Esophagus muscularis mucosa (tissue), 4 donors: ENCODE measurements around the gene ADCY6. TPM values are rescaled to one million over a fixed set of nuclear protein-coding genes. Genes with fewer than 3 reads are reported as not detected.
A peak's percentile ranks its signal among the peaks of the same experiment; 100 is the strongest.

Source experiments
- DNase-seq: peaks from one replicate; pipeline ENCODE4 v3.0.0-alpha.2; 2017; ENCODE audit errors: extremely low spot score
- H3K27ac ChIP-seq, 4 donors: fragments of 200-600 bp; sonication (generic); replicated peaks in 1 of 4; 1 replicate in 3 of 4; 2 replicates in 1 of 4; pipeline ENCODE4 v1.5.1; 2016 to 2019; ENCODE audit warnings: mild to moderate bottlenecking in 1 of 4
- H3K27me3 ChIP-seq, 4 donors: fragments of 200-600 bp; sonication (generic); one replicate each; pipeline versions ENCODE4 v1.5.1 to v1.6.0; 2016 to 2019
- H3K36me3 ChIP-seq, 4 donors: fragments of 200-600 bp; sonication (generic); one replicate each; pipeline ENCODE4 v1.5.1; 2016 to 2019
- H3K4me1 ChIP-seq, 4 donors: fragments of 200-600 bp; sonication (generic); one replicate each; pipeline ENCODE4 v1.5.1; 2016 to 2019
- H3K4me3 ChIP-seq, 4 donors: fragments of 200-600 bp; sonication (generic); 1 replicate in 2 of 4; 2 replicates in 2 of 4; pipeline ENCODE4 v1.5.1; 2016 to 2019; ENCODE audit warnings: mild to moderate bottlenecking in 4 of 4, moderate library complexity in 1 of 4
- H3K9me3 ChIP-seq, 4 donors: fragments of 200-600 bp; sonication (generic); 1 replicate in 3 of 4; 2 replicates in 1 of 4; pipeline ENCODE4 v1.5.1; 2016 to 2019
- EP300 ChIP-seq: sonication (generic); formaldehyde crosslinking; IDR thresholded peaks from one replicate; pipeline ENCODE4 v1.6.1; 2017; ENCODE audit warnings: antibody characterized with exemption
- POLR2A ChIP-seq: fragments of 450-650 bp; IDR thresholded peaks from one replicate; pipeline ENCODE4 v1.6.1; 2017; ENCODE audit warnings: antibody characterized with exemption, moderate library complexity, mild to moderate bottlenecking, low read depth
- POLR2AphosphoS5 ChIP-seq, 2 donors: sonication (generic); formaldehyde crosslinking; IDR thresholded peaks; one replicate each; pipeline ENCODE4 v1.6.1; 2017; ENCODE audit warnings: antibody characterized with exemption in 2 of 2
- WGBS: methylation state at CpG from one replicate; pipeline ENCODE4 v1.1.5; 2018; 5-methylcytosine and 5-hydroxymethylcytosine counted together
- intact Hi-C: fragments of 100-400 bp; cut with DNase I; formaldehyde crosslinking; loops from one replicate; pipeline ENCODE4 v1.15.1; 2023
- total RNA-seq, 4 donors: library from RNA; depleted of rRNA; stranded (reverse); fragments of >200 nt; gene quantifications; one replicate each; pipeline versions ENCODE4 v1.1.0 to v1.2.1, GENCODE V29; 2016
- TF ChIP-seq, protein P1 (sequence below), 3 experiments: fragments of 200-600 bp in 2 of 3; fragments of 450-650 bp in 1 of 3; sonication (generic) in 2 of 3; IDR thresholded peaks; one replicate each; pipeline ENCODE4 v1.5.1; 2017 to 2019; ENCODE audit warnings: antibody characterized with exemption in 3 of 3, mild to moderate bottlenecking in 2 of 3, moderate library complexity in 1 of 3

Gene ADCY6
- total RNA-seq, 4 donors from 2014 or later = 17.9 to 35.5 (median 24.0) TPM

DNA sequence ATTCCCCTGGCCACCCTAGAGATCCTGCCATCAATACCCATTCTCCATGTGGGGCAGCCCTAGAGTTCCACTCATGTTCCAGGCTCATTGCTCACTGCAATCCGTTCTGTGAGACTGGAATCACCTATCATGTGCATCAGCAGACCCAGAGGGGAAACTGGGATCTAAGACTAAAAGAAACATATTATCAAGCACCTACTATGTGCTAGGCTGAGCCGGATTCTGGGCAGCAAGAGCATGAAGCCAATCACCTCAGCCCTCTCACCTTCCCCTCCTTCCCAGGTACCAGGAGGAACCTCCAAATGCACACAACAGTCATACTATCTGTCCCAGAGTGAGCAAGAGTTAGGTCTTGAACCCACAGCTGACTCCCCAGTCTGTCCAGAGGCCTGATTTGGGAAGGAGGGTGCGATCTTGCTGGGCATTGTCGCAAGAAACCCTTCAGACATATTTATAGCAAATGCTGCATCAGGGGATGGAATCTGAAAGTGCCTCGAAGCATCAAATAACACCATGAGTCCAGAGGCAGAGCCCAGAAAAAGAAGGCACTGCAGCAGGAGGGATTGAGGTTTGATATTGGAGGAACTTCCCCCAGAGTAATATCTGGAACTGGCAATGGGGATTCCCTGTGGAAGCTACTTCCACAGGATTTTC, 22.7 kb upstream of the ADCY6 start:
- intact Hi-C loops = no loop called here
- no peak for DNase-seq
- Histone ChIP-seq H3K27ac (peak overlapping the region in 3 of 4 donors; percentile 3 to 60 (median 21)), H3K36me3 (no peaks in the 10 kb centered on the region), H3K27me3 (no peaks in the 10 kb centered on the region), H3K4me3 (no peak overlapping the region), H3K4me1 (peaks cover 19 to 52% (median 40%) of the 10 kb centered on the region in 4 donors), H3K9me3 (no peaks in the 10 kb centered on the region)
- WGBS = 68% methylated on average over 5 of the region's 5 CpGs
- TF ChIP-seq EP300 (no peak), POLR2AphosphoS5 (IDR thresholded peaks at IDR 0.05) (no peak), POLR2A (no peak)
- TF ChIP-seq, protein P1, sequence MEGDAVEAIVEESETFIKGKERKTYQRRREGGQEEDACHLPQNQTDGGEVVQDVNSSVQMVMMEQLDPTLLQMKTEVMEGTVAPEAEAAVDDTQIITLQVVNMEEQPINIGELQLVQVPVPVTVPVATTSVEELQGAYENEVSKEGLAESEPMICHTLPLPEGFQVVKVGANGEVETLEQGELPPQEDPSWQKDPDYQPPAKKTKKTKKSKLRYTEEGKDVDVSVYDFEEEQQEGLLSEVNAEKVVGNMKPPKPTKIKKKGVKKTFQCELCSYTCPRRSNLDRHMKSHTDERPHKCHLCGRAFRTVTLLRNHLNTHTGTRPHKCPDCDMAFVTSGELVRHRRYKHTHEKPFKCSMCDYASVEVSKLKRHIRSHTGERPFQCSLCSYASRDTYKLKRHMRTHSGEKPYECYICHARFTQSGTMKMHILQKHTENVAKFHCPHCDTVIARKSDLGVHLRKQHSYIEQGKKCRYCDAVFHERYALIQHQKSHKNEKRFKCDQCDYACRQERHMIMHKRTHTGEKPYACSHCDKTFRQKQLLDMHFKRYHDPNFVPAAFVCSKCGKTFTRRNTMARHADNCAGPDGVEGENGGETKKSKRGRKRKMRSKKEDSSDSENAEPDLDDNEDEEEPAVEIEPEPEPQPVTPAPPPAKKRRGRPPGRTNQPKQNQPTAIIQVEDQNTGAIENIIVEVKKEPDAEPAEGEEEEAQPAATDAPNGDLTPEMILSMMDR (IDR thresholded peaks at IDR 0.05) = no peak

DNA sequence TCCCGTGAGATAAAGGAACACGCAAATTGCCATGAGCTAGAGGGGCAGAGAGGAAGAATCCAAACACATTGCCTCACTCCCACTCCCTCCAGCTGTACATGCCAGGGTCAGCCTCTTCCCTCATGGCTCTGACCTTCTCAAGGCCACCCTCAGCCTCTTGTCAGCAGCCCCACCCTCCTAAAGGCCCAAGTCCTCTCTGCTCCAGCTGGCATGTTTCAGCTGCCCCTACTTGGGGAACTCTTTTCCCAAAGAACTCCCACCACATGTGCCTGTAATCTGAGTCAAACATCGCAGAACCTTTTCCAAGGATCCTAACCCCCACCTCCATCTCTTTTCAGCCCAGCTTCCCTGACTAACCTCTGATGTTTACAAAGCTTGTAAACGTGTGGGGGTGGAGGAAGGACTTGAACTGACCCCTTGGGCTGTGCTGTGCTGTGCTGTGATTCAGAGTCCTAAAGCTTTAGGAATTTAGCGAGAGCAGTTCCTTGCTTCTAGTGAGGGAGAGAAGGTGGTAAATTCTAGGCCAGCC, 22.1 kb upstream of the ADCY6 start:
- no peak for DNase-seq
- 39% methylated on average over 5 of the region's 5 CpGs for WGBS
- Histone ChIP-seq H3K27me3 (no peaks in the 10 kb centered on the region), H3K9me3 (no peaks in the 10 kb centered on the region), H3K4me1 (peaks cover 13 to 46% (median 34%) of the 10 kb centered on the region in 4 donors), H3K27ac (peak overlapping the region in 3 of 4 donors; percentile 3 to 60 (median 21)), H3K4me3 (no peak overlapping the region), H3K36me3 (no peaks in the 10 kb centered on the region)
- TF ChIP-seq POLR2A (no peak), POLR2AphosphoS5 (IDR thresholded peaks at IDR 0.05) (no peak), EP300 (no peak)
- TF ChIP-seq, protein P1 (IDR thresholded peaks at IDR 0.05) = no peak
- intact Hi-C loops = no loop called here

DNA sequence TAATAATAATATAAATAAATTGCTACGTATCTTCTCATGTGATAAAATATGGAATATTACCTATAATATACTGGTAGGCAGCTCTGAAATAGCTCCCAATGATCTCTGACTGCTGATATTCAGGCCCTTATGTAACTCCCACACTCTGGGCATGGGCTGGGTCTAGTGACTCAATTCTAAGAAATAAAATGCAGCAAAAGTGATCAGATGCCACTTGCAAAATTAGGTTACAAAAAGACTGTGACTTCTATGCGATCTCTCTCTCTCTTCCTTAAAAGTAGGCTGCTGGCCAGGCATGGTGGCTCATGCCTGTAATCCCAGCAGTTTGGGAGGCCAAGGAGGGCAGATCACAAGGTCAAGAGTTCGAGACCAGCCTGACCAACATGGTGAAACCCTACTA, 19.1 kb upstream of the ADCY6 start:
- intact Hi-C loops = no loop called here
- WGBS = 93% methylated on average over 3 of the region's 3 CpGs
- no peak for DNase-seq

DNA sequence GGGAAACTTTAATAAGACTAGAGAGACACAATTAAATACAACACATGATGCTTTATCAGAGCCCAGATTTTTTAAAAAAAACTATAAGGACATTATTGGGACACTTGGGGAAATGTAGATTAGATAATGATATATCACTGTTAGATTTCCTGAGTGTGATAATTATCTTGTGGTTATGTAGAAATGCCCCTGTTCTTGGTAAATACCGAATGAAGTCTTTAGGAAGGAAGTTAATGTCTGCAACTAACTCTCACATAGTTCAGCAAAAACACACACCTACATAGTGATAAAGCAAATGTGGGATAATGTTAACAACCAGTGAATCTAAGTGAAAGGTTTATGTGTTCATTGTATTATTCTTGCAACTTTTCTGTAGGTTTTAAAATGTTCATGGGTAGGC, 14.8 kb upstream of the ADCY6 start:
- H3K4me1 ChIP-seq = no peaks in the 10 kb centered on the region
- no peaks in the 10 kb centered on the region for H3K9me3 ChIP-seq
- no peak for TF ChIP-seq EP300
- no peak for TF ChIP-seq POLR2AphosphoS5 (IDR thresholded peaks at IDR 0.05)
- TF ChIP-seq, protein P1 (IDR thresholded peaks at IDR 0.05) = no peak
- no peak for TF ChIP-seq POLR2A
- WGBS = 61% methylated on average over 1 of the region's 1 CpG
- no peak for DNase-seq
- intact Hi-C loops = no loop called here
- H3K27me3 ChIP-seq = peaks cover 0 to 20% (median 6%) of the 10 kb centered on the region in 4 donors
- H3K4me3 ChIP-seq = no peak overlapping the region
- H3K27ac ChIP-seq = no peak overlapping the region
- no peaks in the 10 kb centered on the region for H3K36me3 ChIP-seq

More for the DNA sequence above, 19.1 kb upstream of the ADCY6 start:
- H3K4me1 ChIP-seq = peaks cover 0 to 23% (median 15%) of the 10 kb centered on the region in 4 donors
- no peaks in the 10 kb centered on the region for H3K9me3 ChIP-seq
- no peaks in the 10 kb centered on the region for H3K27me3 ChIP-seq
- no peak overlapping the region for H3K27ac ChIP-seq
- TF ChIP-seq, protein P1 (IDR thresholded peaks at IDR 0.05) = no peak
- H3K4me3 ChIP-seq = no peak overlapping the region
- H3K36me3 ChIP-seq = no peaks in the 10 kb centered on the region
